Measurements from ENCODE around the gene CCR4.

DNA sequence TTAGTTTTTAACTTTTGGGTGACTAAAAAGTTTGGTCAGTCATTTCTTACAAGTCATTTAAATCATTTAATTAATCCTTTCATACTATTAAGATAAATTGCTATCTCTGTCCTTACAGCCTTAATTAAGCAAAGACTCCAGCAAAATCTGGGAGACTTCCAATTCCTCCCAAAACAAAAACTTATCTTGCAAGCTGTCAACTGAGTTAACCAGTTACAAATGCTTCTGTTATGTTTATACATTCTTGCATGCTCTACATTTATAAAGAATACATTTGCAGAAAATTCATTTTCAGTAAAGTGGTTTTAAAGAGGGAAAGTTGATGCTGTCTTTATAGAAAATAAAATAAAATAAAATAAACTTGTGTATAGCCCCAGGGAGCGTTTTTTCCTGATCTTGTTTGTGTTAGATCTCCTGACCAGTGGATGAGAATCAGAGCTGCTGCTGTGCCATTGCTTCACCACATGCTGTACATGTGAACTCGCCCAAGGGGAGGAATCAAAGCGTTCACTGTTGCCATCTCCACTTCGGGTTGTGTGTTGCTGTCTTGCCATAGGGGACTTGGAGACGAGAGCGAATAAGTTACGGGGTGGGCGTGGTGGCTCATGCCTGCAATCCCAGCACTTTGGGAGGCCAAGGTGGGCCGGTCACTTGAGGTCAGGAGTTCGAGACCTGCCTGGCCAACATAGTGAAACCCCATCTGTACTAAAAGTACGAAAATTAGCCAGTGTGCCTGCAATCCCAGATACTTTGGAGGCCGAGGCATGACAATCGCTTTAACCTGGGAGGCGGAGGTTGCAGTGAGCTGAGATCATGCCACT lies 5.5 kb downstream of the CCR4 start:
- TF ChIP-seq CTCF (IDR thresholded peaks at IDR 0.05; ENCODE audit: poor library complexity) (no peak), EZH2 (IDR thresholded peaks at IDR 0.05; ENCODE audit: borderline replicate concordance) (no peak)
